Mucosa of stomach (tissue), 1 donor: ENCODE measurements around the gene CEP295NL.

ENCODE experiments used
- H3K27me3 ChIP-seq: one replicate; pipeline ENCODE4 v1.7.0; 2013; ENCODE audit warnings: mild to moderate bottlenecking, low read length; ENCODE audit not compliant: control insufficient read depth, insufficient read depth
- H3K36me3 ChIP-seq: one replicate; pipeline ENCODE4 v1.7.0; 2013; ENCODE audit warnings: low read length; ENCODE audit not compliant: control insufficient read depth, insufficient read depth
- H3K4me1 ChIP-seq: one replicate; pipeline ENCODE4 v1.7.0; 2013; ENCODE audit warnings: mild to moderate bottlenecking, low read length; ENCODE audit not compliant: control insufficient read depth, insufficient read depth
- H3K4me3 ChIP-seq: one replicate; pipeline ENCODE4 v1.7.0; 2013; ENCODE audit warnings: low read length
- H3K9ac ChIP-seq: one replicate; pipeline ENCODE4 v1.7.0; 2013; ENCODE audit warnings: mild to moderate bottlenecking, low read length, moderate library complexity
- H3K9me3 ChIP-seq: one replicate; pipeline ENCODE4 v1.7.0; 2013; ENCODE audit warnings: mild to moderate bottlenecking, low read length, moderate library complexity; ENCODE audit not compliant: control insufficient read depth
- donor health status: Pancreatic carcinoma.

CEP295NL gene

GRCh38 chr17:78888941-78889518, 14.0 kb downstream of the CEP295NL start:
- no peak overlapping the region for H3K4me3 ChIP-seq
- no peak overlapping the region for H3K9ac ChIP-seq
- no peaks in the 10 kb centered on the region for H3K9me3 ChIP-seq
- H3K27me3 ChIP-seq = no peaks in the 10 kb centered on the region
- H3K4me1 ChIP-seq = peaks cover 16% of the 10 kb centered on the region
- no peaks in the 10 kb centered on the region for H3K36me3 ChIP-seq

GRCh38 chr17:78886954-78887353, 16.0 kb downstream of the CEP295NL start:
- peaks cover 37% of the 10 kb centered on the region for H3K4me1 ChIP-seq
- H3K4me3 ChIP-seq = no peak overlapping the region
- no peak overlapping the region for H3K9ac ChIP-seq
- H3K27me3 ChIP-seq = no peaks in the 10 kb centered on the region
- no peaks in the 10 kb centered on the region for H3K9me3 ChIP-seq
- H3K36me3 ChIP-seq = no peaks in the 10 kb centered on the region

- no peak overlapping the region for H3K9ac ChIP-seq
- no peaks in the 10 kb centered on the region for H3K27me3 ChIP-seq
- no peaks in the 10 kb centered on the region for H3K9me3 ChIP-seq
- H3K4me1 ChIP-seq = peaks cover 42% of the 10 kb centered on the region
- H3K36me3 ChIP-seq = no peaks in the 10 kb centered on the region
- H3K4me3 ChIP-seq = no peak overlapping the region
Measured at GRCh38 chr17:78885956-78886355, 17.0 kb downstream of the CEP295NL start.

- Histone ChIP-seq H3K4me1 (peaks cover 42% of the 10 kb centered on the region), H3K27me3 (no peaks in the 10 kb centered on the region), H3K9ac (peak overlapping the region; percentile 43), H3K36me3 (no peaks in the 10 kb centered on the region), H3K4me3 (no peak overlapping the region), H3K9me3 (no peaks in the 10 kb centered on the region)
Measured at GRCh38 chr17:78884876-78885667, 17.9 kb downstream of the CEP295NL start.

- peaks cover 46% of the 10 kb centered on the region for H3K4me1 ChIP-seq
- H3K27me3 ChIP-seq = no peaks in the 10 kb centered on the region
- peak overlapping the region; percentile 43 for H3K9ac ChIP-seq
- no peaks in the 10 kb centered on the region for H3K9me3 ChIP-seq
- H3K36me3 ChIP-seq = no peaks in the 10 kb centered on the region
- H3K4me3 ChIP-seq = no peak overlapping the region
Measured at GRCh38 chr17:78884148-78884825, 18.7 kb downstream of the CEP295NL start.

GRCh38 chr17:78883533-78884131, 19.4 kb downstream of the CEP295NL start:
- no peak overlapping the region for H3K4me3 ChIP-seq
- H3K27me3 ChIP-seq = no peaks in the 10 kb centered on the region
- peaks cover 49% of the 10 kb centered on the region for H3K4me1 ChIP-seq
- no peaks in the 10 kb centered on the region for H3K36me3 ChIP-seq
- peak overlapping the region; percentile 49 for H3K9ac ChIP-seq
- H3K9me3 ChIP-seq = no peaks in the 10 kb centered on the region

GRCh38 chr17:78883089-78883532, 19.9 kb downstream of the CEP295NL start:
- no peaks in the 10 kb centered on the region for H3K9me3 ChIP-seq
- peaks cover 49% of the 10 kb centered on the region for H3K4me1 ChIP-seq
- no peak overlapping the region for H3K4me3 ChIP-seq
- H3K27me3 ChIP-seq = no peaks in the 10 kb centered on the region
- no peaks in the 10 kb centered on the region for H3K36me3 ChIP-seq
- H3K9ac ChIP-seq = peak overlapping the region; percentile 49

GRCh38 chr17:78882540-78883088, 20.4 kb downstream of the CEP295NL start:
- no peaks in the 10 kb centered on the region for H3K36me3 ChIP-seq
- H3K9ac ChIP-seq = peak overlapping the region; percentile 49
- no peaks in the 10 kb centered on the region for H3K9me3 ChIP-seq
- H3K4me3 ChIP-seq = no peak overlapping the region
- no peaks in the 10 kb centered on the region for H3K27me3 ChIP-seq
- peaks cover 49% of the 10 kb centered on the region for H3K4me1 ChIP-seq

- no peaks in the 10 kb centered on the region for H3K36me3 ChIP-seq
- no peaks in the 10 kb centered on the region for H3K9me3 ChIP-seq
- peaks cover 40% of the 10 kb centered on the region for H3K4me1 ChIP-seq
- H3K4me3 ChIP-seq = no peak overlapping the region
- no peaks in the 10 kb centered on the region for H3K27me3 ChIP-seq
- H3K9ac ChIP-seq = peak overlapping the region; percentile 8
Measured at GRCh38 chr17:78879635-78880186, 23.3 kb downstream of the CEP295NL start.

GRCh38 chr17:78878871-78879527, 24.0 kb downstream of the CEP295NL start:
- Histone ChIP-seq H3K9ac (no peak overlapping the region), H3K27me3 (no peaks in the 10 kb centered on the region), H3K4me3 (no peak overlapping the region), H3K4me1 (peaks cover 33% of the 10 kb centered on the region), H3K9me3 (no peaks in the 10 kb centered on the region), H3K36me3 (no peaks in the 10 kb centered on the region)

GRCh38 chr17:78878261-78878660, 24.7 kb downstream of the CEP295NL start:
- Histone ChIP-seq H3K4me1 (peaks cover 25% of the 10 kb centered on the region), H3K36me3 (no peaks in the 10 kb centered on the region), H3K9me3 (no peaks in the 10 kb centered on the region), H3K4me3 (no peak overlapping the region), H3K27me3 (no peaks in the 10 kb centered on the region), H3K9ac (no peak overlapping the region)
